TTC549 (cell line): ENCODE results near the gene TOP2A.
A peak's percentile ranks its signal among the peaks of the same experiment; 100 is the strongest.

Experiments
- FAIRE-seq: peaks from 2 replicates; lab custom pipeline; 2012; peaks lifted over from hg19 to GRCh38; lab: Jason Lieb, UNC

The TOP2A gene

DNA sequence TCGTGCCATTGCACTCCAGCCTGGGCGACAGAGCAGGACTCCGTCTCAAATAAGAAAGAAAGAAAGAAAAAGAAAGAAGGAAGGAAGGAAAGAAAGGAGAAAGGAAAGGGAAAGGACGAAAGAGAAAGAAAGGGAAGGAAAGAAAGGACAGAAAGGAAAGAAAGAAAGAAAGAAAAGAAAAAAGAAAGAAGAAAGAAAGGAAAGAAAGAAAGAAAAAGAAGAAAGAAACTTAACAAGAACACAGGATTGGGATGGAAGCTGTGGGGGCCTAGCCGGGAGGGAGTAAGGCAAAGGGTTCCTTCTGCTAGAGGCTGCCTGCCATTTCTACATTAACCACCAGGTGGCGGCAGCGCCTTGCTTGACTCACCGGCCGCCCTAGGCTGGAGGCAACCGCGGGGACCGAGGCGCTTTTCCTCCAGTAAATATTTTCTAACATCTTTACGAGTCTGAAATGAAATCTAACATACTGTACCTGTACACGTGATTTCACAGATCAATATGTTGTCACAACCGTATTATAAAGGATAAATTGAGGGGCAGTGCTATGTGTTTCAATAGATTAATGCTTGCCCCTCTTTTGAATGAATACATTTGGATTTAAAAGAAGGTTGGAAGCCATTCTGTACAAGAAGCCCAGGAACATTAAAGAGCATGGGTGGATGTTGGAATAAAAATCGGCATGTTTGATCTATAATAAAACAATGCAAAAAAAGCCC, 59.2 kb downstream of the TOP2A start:
- FAIRE-seq = peak; percentile 92

DNA sequence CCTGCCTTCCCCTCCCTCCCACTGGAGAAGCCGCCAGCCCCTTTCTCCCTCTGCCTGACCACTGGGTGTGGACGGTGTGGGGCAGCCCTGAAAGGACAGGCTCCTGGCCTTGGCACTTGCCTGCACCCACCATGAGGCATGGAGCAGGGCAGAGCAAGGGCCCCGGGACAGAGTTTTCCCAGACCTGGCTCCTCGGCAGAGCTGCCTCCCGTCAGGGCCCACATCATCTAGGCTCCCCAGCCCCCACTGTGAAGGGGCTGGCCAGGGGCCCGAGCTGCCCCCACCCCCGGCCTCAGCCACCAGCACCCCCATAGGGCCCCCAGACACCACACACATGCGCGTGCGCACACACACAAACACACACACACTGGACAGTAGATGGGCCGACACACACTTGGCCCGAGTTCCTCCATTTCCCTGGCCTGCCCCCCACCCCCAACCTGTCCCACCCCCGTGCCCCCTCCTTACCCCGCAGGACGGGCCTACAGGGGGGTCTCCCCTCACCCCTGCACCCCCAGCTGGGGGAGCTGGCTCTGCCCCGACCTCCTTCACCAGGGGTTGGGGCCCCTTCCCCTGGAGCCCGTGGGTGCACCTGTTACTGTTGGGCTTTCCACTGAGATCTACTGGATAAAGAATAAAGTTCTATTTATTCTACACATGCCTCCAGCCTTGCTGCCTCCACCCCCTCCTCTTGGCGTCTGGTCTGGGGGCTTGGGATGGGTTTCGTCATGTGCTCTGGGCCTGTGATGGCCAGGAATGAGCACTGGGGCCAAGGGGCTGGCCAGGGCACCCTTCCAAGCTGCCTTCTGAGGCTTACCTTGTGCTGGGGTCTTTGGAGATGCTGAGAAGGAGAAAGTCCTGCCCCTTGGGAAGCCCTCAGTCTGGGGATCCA, 60.5 kb downstream of the TOP2A start:
- no peak for FAIRE-seq

DNA sequence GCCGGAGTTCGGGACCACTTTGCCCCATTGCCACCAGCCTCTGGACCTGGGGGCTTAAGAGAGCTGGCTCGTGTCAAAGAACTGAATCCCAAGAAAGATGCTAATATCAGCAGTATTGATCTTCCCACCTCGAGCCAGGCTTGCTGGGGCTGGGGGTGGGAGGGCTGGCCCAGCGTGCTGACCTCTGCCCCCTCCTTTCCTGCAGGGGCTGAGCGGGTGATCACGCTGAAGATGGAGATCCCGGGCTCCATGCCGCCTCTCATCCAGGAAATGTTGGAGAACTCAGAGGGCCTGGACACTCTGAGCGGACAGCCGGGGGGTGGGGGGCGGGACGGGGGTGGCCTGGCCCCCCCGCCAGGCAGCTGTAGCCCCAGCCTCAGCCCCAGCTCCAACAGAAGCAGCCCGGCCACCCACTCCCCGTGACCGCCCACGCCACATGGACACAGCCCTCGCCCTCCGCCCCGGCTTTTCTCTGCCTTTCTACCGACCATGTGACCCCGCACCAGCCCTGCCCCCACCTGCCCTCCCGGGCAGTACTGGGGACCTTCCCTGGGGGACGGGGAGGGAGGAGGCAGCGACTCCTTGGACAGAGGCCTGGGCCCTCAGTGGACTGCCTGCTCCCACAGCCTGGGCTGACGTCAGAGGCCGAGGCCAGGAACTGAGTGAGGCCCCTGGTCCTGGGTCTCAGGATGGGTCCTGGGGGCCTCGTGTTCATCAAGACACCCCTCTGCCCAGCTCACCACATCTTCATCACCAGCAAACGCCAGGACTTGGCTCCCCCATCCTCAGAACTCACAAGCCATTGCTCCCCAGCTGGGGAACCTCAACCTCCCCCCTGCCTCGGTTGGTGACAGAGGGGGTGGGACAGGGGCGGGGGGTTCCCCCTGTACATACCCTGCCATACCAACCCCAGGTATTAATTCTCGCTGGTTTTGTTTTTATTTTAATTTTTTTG, 61.6 kb downstream of the TOP2A start:
- FAIRE-seq = no peak

DNA sequence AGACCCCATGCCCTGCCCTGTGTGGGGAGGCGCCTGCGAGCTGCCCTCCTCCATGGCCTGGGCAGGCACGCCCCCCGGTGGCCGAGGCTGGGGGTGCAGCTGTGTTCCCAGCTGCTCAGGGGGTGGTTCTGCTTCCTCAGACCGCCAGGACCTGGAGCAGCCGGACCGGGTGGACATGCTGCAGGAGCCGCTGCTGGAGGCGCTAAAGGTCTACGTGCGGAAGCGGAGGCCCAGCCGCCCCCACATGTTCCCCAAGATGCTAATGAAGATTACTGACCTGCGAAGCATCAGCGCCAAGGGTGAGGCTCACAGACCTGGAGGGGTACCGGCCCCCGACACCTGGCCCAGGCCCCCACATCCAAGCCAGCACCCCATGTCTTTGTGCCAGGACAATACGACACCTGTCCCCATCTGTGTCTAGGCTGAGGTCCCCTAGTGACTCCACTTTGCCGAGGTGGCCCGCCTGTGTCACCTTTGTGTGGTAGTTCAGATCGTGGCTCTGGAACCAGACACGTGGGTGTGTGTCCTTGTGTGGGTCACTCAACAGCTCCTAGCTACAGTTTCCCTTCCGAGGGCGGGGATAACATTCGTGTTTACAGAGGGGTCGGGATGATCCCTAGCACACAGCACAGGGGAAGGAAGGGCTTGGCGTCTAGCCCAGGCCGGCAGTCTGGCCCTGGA, 62.4 kb downstream of the TOP2A start:
- no peak for FAIRE-seq

- no peak for FAIRE-seq
Observed at GRCh38 chr17:40354221-40355122, 63.2 kb downstream of the TOP2A start.

DNA sequence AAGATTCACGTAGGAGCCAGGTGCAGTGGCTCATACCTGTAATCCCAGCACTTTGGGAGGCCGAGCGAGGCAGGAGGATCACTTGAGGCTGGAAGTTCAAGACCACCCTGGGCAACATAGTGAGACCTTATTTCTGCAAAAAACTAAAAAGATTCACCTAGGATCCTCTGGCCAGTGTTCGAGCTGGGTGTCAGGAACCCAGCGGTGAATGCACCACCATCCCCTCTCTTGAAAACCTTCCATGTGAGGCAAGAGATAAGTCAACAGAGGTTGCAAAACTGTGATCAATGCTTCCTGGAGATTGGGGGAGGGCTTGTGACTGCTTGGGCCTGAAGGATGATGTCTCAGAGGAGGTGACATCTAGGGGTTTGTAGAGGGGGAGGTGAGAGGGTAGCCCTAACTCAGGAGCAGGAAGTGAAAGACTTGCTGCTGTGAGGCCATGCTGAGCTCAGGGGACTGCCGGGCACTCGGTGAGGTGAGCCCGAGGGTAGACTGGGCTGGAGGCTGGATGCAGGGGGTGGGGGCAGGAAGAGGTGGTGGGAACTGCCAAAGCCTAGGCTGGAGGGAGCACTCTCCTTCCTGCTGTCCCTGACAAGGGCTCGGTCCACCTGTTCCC, 64.8 kb downstream of the TOP2A start:
- FAIRE-seq = no peak

DNA sequence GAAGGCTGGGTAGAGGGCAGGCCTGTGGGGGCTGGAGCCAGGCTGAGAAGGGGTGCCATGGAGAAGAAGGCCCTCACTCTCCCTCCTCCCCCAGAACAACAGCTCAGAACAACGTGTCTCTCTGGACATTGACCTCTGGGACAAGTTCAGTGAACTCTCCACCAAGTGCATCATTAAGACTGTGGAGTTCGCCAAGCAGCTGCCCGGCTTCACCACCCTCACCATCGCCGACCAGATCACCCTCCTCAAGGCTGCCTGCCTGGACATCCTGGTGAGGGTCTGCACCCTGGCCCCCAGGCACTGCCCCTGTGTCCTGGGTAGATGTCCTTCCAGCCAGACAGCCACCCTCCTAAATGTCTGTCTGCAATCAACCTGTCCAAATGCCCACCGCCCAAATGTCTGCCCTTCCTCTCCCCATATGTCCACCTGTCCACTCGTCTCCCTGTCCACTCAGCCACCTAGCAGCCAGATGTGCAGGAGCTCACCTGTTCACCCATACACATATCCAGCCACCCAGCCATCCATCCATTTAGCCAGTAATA, 65.4 kb downstream of the TOP2A start:
- FAIRE-seq = no peak

DNA sequence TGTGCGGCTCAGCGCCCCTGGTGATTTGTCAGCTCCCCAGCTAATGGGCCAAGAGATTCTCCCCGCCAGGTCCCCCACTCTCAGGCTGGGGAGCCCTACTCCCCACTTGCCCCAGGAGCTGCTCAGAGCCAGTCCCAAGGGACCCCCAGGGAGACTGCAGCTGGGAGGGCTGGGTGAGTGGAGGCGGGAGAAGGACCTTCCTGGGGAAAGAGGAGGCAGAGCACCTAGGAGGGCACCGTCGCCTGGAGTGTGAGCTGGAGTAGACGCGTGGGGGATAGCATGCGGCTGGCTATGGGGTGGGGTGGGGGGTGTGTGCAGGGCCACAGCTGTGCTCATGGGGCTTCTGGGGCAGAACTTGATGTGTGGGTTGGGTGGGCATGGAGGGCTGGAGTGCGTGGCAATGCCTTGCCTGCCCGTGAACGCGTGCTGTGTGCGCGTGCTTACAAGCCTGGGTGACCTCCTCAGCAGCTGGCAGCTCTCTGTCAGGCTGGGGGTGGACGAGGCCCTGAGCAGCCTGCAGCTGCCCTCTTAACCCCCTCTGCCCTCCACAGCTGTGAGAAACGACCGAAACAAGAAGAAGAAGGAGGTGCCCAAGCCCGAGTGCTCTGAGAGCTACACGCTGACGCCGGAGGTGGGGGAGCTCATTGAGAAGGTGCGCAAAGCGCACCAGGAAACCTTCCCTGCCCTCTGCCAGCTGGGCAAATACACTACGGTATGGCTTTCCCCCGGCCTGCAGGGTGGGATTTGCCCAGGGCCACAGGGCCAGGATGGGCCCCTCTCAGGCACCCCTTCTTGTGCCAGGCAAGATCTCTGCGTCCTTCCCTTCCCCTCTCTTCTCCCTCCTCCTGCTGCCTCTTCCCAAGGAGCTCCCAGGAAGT, 66.1 kb downstream of the TOP2A start:
- FAIRE-seq = no peak

DNA sequence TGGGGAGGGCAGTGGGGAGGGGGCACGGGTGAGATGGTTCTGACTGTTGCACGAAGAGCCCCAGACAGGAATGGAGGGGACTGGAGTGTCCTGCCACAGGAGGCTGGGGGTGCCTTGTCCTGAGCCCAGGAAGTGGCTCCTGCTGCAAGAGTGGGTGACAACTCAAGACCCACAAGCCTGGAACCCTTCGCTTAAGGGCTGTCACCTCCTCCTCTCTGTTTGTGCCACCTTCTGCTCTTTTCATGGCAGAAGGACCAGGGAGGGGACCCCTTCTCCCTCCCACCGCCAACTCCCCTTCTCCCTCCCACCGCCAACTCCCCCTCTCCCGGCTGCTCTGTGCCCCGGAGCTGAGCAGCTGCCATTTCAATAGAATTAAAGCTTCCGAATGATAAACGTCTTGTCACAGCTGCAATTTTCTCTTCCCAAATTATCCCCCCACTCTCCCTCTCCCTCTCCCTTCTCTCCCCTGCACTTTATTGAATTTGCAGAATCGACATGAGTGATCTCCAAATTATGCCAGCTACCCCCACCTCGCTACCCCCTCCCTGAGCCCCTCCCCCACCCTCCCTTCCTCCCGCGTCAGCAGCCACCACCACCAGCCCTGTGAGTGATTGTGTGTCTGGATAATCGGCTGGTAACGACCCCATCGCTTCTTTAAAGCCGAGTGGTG, 66.9 kb downstream of the TOP2A start:
- FAIRE-seq = no peak

- no peak for FAIRE-seq
Observed at GRCh38 chr17:40349895-40350688, 67.6 kb downstream of the TOP2A start.

DNA sequence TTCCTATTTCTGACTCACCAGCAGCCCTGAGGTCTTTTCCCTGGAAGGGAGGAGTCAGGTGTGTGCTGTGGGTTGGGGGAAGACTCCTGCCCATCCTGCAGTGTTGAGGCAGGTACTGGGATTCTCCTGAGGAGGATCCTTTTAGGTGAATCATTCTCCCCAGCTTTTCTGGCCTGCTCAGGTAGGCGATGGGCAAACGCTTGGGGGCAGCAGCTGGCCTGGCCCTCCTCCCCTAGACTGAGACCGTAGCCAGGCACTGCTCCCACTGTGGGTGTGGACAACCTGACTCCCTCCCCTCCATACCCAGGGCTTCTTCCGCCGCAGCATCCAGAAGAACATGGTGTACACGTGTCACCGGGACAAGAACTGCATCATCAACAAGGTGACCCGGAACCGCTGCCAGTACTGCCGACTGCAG, 68.2 kb downstream of the TOP2A start:
- FAIRE-seq = no peak

- FAIRE-seq = no peak
Observed at GRCh38 chr17:40348562-40349476, 68.9 kb downstream of the TOP2A start.

- FAIRE-seq = no peak
Observed at GRCh38 chr17:40348136-40348504, 69.6 kb downstream of the TOP2A start.

GRCh38 chr17:40347319-40348135, 70.2 kb downstream of the TOP2A start:
- no peak for FAIRE-seq

DNA sequence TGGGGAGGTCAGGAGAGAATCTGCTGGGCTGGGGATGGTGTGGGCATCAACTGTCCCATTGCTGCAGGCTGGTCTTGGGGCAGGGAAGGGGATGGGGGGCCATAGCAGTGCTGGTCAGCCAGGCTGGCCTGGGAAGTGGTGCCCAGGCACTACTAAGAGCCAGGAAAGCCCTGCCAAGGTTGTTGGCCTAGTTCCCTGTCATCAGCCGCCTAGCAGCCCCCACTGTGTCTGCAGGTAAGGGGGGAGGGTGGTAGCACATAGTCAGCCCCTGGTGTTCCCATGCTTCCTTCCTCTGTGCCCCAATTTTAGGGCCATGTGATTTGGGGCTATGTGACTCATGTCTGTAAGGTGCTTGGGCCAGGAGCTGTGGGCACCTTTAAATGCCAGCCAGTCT, 70.9 kb downstream of the TOP2A start:
- no peak for FAIRE-seq
